GM21381 (cell line): ENCODE results near the gene KLHDC4.

Source experiments
- ATAC-seq: cut with Tn5 transposase; IDR thresholded peaks from one replicate; pipeline ENCODE4 v1.9.1; 2021; ENCODE audit warnings: mild to moderate bottlenecking, moderate library complexity; ENCODE audit not compliant: unreplicated experiment

The KLHDC4 gene

GRCh38 chr16:87701505-87701921 is 64.3 kb downstream of the KLHDC4 start:
- no peak for ATAC-seq

DNA sequence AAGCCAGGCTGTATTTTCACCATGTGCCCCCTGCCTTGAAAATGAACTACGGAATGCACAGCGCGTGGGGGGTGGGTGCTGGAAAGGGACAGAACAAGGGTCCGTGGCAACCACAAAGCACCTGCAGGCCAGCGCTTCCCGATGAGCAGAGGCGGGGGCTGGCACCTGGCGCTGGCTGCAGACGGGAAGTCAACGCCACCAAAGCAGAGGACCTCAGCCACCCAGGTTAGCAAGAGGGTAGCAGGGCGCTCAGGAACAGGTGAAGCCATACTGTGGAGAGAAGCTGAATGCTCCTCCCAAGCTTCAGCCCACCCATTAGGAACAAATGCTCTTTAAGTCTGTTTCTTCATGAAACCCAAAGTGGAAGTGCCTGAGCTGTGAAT is 64.7 kb downstream of the KLHDC4 start:
- no peak for ATAC-seq

DNA sequence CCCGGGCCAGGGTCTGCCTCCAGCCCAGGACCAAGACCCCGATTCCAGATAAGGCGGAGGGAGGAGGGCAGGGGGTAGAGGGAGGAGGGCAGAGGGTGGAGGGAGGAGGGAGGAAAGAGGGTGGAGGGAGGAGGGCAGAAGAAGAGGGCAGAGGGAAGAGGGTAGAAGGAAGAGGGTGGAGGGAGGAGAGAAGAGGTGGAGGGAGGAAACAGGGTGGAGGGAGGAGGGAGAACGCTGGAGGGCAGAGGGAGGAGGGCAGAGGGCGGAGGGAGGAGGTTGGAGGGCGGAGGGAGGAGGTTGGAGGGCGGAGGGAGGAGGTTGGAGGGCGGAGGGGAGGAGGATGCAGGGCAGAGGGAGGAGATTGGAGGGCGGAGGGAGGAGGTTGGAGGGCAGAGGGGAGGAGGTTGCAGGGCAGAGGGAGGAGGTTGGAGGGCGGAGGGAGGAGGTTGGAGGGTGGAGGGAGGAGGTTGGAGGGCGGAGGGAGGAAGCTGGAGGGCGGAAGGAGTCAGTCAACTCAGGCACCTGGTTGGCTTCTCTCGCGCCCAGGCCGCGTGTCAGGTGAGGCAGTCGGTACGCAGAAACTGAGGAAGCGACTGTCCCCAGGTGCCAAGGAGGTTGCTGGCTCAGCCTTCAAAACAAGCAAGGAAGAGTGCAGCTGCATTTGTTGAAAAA is 65.2 kb downstream of the KLHDC4 start:
- ATAC-seq = no peak

DNA sequence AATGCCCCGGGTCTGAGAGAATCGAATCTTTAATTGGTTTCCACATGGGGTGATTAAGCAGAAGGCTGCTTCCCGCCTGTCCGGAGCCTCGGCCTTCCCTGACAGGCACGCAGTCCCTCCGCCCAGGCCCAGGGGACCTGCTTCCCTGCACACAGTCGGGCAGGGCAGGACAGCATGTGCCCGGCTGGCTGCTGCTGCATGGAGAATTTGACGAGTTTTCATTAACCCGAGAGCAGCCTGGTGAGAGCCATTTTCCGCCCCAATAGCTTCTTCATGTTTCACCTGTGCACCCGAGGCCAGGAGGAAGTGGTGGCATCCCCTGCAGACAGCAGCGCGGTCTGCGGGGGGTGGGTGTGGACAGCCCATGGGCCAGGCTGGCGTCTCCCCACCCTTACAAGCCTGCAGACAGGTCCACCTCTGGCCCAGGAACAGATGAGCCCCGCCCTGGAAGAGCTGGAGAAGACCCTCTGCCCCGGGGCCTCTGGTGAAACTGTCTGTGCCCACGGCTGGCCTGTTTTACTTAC is 67.0 kb downstream of the KLHDC4 start:
- no peak for ATAC-seq

GRCh38 chr16:87698241-87698640 is 67.5 kb downstream of the KLHDC4 start:
- ATAC-seq = no peak

DNA sequence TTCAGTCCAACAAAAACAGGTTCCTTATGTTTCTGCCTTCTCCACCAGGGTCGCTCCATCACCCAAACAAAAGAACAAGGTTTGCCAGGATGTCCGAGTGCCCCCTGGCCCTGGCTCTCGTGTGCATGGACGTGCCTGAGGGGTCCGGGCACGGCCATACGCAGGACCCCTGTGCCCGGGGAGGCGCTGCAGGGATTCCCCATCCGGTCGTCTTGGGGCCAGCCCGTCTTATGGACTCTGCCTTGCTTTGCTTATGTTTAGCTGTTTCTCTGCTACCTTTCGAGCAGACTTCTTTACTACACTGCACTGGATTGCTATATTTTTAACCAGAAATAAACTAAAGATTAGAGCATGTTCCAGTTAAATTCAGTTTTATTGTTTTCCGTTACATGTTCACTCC is 68.0 kb downstream of the KLHDC4 start:
- no peak for ATAC-seq

- ATAC-seq = no peak
These were observed 68.5 kb downstream of the KLHDC4 start for GRCh38 chr16:87697256-87697655.

- ATAC-seq = no peak
These were observed 69.1 kb downstream of the KLHDC4 start for GRCh38 chr16:87696726-87697125.

- ATAC-seq = no peak
These were observed 70.3 kb downstream of the KLHDC4 start for GRCh38 chr16:87695534-87695933.

GRCh38 chr16:87694441-87695125 is 71.2 kb downstream of the KLHDC4 start:
- ATAC-seq = no peak

DNA sequence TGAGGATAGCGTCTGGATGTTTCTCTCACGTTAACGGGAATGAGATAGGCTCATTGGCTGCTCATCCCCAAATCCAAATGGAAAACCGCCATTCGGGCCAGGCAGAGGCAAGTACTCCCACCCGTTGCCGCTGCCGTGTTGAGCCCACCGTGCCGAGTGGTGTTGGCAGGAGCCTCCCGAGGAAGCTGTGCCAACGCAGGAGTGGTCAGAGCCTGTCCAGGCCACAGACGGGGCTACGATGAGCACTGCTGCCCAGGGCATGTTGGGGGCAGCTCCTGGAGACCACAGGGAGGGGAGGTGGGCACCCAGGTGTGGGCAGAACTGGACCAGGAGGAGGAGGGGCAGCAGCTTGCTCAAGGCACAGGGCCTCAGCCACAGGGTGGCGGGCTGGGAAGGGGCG is 72.0 kb downstream of the KLHDC4 start:
- ATAC-seq = no peak

DNA sequence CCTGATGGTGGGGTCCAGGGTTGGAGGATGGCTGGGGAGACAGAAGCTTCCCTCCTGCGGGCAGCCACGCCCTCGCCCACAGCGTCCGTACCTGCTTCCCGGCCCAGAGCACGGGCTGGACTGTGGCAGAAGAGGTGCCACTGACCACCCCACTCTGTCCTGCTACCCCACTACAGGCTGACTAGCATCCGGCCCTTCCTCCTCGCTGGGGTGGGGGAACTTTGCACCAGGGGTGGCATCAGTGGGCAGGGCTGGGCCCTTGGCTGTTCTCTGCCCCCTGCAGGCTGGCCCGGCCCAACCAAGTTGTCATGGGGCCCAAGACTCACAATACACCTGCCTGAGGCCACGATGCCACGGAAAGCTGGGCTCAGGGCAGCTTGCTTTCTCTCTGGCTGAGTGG is 73.0 kb downstream of the KLHDC4 start:
- ATAC-seq = no peak

- no peak for ATAC-seq
These were observed 73.6 kb downstream of the KLHDC4 start for GRCh38 chr16:87692176-87692575.

DNA sequence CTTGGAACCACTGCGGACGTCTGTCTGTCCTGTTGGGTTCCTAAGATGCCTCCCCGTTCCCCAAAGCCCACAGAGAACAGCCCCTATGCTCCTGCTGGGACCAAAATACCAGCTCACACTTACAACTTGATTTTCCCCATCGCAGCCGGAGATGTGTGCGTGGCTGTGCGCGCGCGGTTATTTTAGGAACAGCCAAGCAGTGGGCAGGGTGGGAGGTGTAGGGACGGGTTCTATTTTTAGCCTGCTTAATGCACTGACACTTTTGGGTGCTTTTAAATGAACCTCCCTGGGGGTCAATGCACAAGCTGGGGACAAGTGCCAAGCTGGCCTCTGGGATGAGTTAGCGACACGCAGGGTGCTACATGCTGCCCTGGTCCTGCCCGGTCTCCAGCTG is 74.1 kb downstream of the KLHDC4 start:
- no peak for ATAC-seq

DNA sequence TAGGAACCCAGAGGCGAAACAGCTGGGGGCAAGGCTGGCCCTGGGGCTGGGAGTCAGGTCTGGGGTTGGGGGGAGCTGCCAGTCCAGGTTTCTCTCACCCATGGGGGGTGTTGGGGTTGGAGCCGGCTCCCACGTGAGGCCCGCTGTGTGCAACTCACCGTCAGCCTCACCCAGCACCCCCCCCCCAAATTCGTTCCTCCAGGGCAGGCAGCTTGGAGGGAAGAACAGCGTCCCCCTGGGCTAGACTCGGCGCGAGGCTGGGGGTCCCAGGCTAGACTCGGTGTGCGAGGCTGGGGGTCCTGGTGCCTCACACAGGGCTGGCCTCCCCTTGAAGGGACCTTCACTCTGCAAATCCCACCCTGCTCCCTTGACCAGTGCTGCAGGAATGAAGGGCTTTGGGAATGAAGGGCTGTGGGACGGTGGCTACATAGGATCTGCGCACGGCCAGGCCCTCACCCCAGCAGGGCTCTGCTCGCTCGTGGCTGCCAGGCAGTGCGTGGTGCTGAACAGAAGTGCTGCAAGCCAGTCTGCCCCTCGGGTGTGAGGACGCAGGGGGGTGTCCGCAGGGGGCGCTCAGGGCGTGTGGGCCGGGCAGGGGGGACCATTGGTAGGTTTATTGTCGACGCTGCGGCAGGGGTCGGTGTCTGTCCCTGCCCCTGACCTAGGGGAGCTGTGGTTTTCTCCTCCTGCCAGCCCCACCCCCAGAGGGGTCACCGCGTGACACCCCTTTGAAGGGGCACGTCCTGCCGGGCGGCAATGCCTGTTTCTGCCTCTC is 74.7 kb downstream of the KLHDC4 start:
- ATAC-seq = no peak

- ATAC-seq = no peak
These were observed 75.8 kb downstream of the KLHDC4 start for GRCh38 chr16:87689956-87690465.

DNA sequence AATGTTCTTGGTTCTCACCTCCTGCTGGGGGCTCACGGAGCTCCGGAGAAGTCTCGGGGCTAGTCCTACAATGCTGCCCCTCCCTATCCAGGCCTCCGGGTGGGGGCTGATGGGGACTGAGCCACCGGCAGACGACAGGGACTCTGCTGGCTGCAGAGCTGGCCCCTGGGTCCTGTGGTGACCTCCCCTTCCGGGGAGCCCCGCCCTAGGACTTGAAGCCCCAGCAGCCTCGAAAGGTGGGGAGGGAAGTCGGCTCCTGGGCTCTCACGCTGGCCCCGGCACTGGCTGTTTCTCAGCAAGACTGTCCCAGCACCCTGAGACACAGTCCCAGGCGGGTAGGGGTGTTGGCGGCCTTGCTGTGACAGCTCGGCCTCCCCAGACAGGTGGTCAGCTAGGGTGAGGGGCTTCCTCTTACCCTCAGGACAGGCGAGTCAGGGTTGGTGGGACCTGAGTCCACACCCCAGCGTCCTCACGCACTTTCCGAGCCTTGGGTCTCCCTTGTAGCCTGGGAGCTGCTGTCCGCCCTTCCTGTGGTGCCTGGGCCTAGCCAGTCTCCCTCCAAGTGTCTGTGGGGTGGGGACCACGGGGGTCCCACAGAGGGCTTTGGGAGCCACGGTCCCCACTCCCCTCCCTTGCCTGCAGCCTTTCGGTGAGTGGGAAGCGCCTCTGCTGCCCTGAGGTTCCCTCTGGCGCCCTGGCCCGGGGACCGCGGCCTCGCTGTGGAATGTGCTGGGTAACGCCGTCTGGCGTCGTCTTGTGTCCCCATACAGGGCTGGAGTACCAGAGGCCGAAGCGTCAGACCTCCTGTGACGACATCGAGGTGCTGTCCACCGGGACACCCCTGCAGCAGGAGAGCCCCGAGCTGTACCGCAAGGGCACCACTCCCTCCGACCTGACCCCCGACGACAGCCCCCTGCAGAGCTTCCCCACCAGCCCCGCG is 76.6 kb downstream of the KLHDC4 start:
- ATAC-seq = no peak

DNA sequence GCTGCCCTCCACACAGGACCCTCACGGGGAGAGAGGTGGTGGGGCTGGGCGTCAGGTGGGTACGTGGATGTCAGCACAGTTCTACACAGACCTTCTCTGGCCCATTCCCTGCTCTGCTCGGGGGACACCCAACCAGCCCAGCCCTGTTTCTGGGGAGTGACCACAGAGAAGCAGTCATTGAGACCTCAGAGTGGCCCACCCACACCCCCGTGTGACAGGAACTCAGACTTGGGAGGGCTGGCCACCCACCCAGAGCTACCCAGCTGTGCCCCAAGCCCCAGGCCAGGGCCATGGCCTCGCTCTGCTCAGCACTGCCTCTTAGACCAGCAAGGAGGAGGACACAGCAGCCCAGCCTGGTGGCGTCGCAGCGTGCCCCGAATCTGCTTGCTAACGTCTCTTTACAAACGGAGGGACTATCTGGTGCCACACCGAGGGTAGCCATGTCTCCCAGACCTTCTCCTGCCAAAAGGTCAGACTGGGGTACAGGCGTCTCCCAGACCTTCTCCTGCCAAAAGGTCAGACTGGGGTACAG is 77.7 kb downstream of the KLHDC4 start:
- ATAC-seq = no peak

- ATAC-seq = no peak
These were observed 78.5 kb downstream of the KLHDC4 start for GRCh38 chr16:87687126-87687910.
